GM12873 (cell line): Measurements from ENCODE around the gene XIRP2.

ENCODE experiments used
- CTCF ChIP-seq: IDR thresholded peaks from 2 replicates; pipeline ENCODE4 v1.5.1; 2012; ENCODE audit warnings: low read depth, mild to moderate bottlenecking, moderate library complexity, low read length, control low read depth; ENCODE audit not compliant: insufficient read depth; ENCODE audit errors: missing control alignments

XIRP2 gene

DNA sequence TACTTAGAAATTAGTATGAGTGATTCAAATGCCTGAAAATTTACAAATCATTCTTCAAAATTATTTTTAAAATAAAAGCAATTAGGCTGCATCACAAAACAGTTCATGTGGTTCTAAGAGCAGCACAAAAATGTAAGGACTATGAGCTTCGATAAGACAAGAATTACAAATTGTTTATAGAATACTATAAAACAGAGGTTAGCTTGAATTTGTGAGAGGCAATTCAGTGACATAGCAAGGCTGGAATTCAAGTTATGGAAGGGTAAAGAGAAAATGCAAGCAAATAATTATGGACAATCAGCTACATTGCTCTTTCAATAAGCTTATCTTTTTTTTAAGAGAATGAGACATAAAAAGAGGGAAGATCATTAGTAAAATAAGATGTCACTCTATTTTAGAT is 7.1 kb upstream of the XIRP2 start:
- TF ChIP-seq CTCF, result no peak

DNA sequence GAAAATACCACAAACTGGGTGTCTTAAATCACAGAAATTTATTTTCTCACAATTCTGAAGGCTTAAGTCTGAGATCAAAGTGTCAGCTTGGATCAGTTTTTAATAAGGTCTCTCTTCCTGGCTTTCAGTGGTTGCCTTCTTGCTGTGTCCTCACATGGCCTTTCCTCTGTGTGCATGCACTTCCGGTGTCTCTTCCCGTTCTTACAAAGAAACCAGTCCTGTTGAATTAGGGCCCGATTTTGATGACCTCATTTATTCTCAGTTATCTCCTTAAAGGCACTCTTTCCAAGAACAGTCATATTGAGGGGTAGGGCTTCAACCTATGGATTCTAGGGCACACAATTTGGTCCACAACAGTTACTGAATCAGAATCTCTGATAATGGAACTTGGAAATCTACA is 5.4 kb upstream of the XIRP2 start:
- TF ChIP-seq CTCF, result no peak

- no peak for TF ChIP-seq CTCF
These were observed 3.4 kb downstream of the XIRP2 start for GRCh38 chr2:166891727-166892126.

DNA sequence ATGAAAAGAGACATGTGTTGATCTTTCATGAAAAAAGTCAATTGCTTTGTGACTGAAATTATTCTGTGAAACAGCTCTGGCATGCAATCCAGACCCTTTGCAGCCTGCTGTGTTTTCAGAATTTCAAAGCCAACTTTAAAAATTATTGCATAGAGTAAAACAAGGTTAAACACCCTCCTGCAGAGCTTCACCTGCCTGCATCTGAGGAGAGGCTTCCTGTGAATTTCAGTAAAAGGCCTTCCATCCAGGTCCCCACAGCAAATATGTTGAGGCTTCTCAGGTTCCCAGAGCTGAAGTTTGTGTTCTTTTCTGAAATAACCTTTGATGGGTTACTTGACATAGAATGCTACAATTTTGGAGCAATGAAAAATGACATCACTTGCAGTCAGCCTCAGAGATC is 4.1 kb downstream of the XIRP2 start:
- TF ChIP-seq CTCF, result no peak

DNA sequence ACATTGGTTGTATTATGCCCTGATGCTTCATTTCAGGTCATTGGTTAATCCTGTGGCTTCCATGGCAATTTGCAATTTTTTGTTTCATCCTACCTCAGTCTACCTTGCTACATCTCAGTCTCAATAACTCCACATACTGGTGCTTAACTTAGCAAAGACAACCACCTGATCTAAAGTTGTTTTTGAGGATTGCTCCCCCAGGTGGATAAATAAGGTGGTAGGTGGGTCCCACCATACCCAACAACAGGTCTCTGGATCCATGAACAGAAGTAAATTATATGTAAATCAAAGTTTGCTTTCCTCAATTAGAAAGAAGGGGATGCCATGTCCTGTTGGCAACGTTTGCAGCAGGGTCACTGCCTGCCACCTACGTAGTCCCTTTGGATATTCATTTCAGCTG is 7.0 kb downstream of the XIRP2 start:
- TF ChIP-seq CTCF, result no peak

- TF ChIP-seq CTCF, result no peak
These were observed 9.4 kb downstream of the XIRP2 start for GRCh38 chr2:166897666-166898065.

DNA sequence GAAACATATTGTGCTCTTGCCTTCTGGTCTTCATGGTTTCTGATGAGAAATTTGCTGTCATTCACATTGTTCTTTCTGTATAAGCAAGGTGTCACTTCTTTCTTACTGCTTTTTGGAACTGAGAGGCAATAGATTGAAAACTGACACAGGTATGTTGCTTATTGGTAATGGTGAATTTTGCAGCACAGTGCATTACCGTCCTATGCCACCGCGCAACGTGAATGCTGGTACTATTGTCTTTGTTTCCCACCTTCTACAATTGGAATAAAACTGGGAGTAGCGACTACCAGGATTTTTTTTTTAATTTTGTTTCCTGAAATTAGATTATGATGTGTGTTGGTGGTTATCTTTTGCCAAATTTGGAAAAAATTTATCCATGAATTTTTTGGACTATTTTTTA is 11.4 kb downstream of the XIRP2 start:
- TF ChIP-seq CTCF, result no peak

DNA sequence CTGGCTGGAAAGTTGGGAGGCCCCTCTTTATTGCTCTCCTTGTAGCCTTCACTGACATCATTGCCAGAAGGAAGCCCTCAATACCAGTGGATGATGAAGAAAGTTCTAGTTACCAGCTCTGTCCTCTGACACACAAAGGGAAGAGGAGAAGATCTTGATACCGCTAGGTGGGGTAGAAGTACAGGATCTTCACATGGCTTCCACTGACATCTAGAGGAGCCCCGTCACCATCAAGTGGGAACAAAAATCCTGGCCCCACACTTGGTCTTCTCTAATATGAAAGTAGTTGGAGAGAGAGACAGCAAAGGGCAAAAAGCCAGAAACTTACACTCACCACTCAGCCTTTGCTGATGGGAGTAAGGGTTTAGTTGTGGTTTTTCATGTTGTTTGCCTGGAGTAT is 12.4 kb downstream of the XIRP2 start:
- peak; percentile 17 for TF ChIP-seq CTCF
